GM19099 (cell line): ENCODE data around the gene FYCO1.

Experiments
- POLR2A ChIP-seq: IDR thresholded peaks from 3 replicates; pipeline ENCODE4 v1.6.1; 2011; ENCODE audit warnings: low read depth; ENCODE audit not compliant: insufficient read length; ENCODE audit errors: extremely low read depth

Gene FYCO1

DNA sequence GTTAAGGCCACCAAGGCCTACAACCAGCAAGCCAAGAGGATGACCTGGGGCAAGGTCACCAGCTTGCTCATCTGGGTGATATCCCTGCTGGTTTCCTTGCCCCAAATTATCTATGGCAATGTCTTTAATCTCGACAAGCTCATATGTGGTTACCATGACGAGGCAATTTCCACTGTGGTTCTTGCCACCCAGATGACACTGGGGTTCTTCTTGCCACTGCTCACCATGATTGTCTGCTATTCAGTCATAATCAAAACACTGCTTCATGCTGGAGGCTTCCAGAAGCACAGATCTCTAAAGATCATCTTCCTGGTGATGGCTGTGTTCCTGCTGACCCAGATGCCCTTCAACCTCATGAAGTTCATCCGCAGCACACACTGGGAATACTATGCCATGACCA is 48.7 kb downstream of the FYCO1 start:
- no peak for TF ChIP-seq POLR2A

DNA sequence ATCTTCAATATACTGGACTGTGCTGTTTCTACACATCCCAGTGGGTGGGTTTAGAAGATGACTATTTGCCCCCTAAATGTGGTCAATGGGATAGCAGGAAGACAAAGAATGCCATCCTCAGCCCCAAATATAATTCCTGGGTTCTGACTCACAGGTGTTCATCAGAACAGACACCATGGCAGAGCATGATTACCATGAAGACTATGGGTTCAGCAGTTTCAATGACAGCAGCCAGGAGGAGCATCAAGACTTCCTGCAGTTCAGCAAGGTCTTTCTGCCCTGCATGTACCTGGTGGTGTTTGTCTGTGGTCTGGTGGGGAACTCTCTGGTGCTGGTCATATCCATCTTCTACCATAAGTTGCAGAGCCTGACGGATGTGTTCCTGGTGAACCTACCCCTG is 49.3 kb downstream of the FYCO1 start:
- TF ChIP-seq POLR2A = no peak

DNA sequence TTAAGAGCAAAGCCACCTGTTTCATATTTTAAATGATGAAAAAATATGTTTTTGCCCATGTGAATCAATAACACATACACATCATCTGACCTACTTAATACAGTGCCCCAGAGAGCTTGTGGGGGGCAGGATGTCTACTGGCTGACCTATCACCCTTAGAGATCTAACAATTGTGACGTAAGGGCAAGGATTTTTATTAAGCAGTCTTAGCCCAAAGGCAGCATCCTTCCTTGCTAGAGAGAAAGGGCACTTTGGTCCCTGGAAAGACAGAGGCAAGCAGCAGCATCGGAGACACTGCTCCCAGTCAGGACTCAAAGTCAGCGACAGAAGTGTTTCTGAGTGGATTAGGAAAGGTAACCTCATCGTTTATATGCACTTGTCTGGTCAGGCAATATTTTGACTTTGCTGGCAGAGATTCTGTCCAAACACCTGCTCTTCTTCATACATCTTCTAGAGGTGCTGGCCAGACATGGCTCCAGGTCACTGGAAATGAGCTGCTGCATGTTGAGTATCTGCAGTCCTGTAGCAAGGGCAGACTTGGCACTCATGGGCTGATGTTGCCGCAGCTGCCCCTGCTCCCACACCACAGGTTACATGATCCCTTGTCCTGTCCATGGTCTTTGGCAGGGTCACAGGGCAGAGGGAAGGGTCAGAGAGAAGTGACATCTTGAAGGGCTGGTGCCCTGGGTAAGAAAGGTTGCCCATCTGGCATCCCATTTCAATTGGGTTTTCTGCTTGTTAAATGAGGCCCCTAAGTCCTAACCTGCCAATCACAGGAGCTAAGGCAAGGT is 50.6 kb downstream of the FYCO1 start:
- TF ChIP-seq POLR2A = no peak

DNA sequence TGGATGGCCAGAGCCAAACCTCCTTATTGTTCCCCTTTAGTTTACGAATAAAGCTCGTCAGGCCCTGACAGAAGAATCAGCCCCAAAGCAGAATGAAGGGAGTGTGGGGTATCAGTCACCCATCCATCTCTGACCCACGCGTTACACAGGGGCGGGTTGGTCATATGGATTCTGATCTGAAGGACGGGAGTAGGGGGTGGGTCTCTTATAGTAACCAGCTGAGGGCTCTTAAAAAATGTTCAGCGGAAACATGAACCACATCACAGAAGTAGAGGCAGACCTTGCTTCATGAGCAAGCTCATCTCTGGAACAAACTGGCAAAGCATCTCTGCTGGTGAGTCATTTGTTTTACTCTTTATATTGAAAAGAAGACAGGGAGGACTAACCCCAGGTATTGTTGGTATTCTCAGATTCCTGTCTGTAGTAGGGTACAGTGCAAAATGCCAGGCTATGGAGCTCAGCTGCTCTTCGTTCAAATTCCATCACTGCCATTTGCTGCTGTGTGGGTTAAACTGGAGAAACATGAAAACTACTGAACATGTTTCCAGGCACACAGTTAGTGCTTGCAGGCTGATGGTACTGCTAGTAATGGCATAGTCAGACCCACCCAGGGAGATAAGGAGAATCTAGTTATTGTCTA is 52.3 kb downstream of the FYCO1 start, which contains the start of gene CXCR6:
Gene CXCR6, plus strand, starts transcription at position 258 of the 640 bp plus-strand sequence. CDS start 3,018 bp downstream, outside the sequence.
- no peak for TF ChIP-seq POLR2A

DNA sequence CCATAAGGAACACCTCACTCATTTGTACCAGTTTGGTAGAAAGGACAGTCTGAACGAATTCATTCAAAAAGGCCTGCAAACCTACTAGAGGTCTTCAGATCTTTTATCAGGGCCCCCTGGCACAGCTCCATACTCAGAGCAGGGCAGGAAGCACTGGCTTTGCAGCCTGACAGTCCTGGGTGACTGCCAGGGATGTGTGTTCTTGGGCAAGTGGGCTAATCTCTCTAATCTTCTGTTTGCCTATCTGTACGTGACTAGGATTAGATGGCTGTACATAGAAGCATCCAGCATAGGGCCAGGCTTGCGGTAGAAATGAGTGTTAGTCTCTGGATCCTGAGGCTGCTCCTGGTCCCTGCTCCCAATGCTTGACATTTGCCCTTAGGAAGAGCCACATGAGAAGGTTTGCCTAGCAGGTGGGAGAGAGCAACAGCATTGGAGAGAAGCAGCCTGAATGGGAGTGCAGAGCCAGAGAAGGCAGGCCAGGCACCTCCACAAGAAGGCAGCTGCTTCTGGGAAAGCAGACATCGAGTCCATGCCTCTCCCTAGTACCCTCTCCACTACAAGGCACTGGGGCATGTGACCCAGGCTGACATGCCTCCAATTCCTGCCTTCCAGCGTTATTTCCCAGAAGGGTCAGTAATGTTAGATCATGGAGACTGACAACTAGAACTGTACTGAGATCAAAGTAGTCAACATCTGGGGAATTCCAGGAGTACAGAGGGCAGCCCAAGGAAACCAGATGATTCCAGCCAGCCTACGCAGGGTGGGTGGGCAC is 53.4 kb downstream of the FYCO1 start:
- TF ChIP-seq POLR2A = no peak

DNA sequence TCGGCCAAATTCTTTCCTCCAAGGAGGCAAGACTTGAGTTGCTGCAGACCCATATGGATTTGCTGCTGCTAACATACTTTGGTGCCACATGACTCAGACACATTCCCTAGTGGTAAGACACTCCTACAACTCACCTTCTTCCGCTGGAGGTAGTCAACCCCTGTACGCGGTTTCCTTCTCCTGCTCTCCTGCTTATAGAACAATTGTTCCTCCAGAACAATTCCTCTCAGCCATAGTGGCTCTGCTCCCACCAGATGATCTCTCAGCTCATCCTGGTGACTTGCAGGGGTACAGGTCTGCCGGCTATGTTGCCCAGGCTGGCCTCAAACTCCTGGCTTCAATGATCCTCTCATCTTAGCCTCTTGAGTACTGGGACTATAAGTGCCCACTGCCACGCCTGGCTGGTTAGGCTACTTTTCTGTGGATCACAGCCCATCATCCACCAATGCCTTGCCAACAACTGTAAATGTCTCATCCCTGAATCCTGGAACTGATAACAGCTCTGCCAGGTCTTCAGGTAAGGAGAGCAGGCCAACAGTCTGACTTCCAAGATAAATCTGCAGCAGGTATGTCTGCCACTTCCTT is 54.8 kb downstream of the FYCO1 start:
- no peak for TF ChIP-seq POLR2A

DNA sequence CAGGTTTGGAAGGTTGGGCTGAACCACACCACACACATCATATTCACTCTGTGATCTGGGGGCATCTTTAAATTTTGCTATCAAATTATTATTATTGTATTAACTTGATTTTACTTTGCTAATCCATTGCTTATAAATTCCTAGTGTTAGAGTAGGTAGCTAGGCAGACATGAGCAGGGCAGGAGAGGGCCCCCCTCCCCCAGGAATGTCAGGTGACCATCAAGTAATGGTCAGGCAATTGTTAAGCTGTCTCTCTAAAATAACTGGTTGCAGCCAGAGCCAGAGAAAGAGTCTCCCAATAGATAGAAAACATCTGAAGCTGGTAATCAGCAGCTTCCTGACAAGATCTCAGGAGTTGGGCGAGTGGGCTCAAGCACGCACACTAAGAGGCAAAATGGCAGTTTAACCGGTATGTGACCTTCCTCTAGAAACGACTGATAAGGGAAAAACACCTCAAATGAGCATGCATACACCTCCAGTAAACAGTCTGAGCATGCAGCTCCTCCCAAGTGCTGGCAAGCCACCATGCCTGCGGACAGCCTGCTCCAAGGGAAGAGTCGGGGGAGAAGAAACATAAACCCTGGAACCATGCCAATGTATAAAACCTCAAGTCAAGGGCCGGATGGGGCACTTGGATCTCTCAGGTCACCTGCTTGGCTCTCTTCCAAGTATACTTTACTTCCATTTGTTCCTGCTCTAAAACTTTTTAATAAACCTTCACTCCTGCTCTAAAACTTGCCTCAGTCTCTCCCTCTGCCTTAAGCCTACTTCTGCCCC is 55.4 kb downstream of the FYCO1 start:
- no peak for TF ChIP-seq POLR2A

DNA sequence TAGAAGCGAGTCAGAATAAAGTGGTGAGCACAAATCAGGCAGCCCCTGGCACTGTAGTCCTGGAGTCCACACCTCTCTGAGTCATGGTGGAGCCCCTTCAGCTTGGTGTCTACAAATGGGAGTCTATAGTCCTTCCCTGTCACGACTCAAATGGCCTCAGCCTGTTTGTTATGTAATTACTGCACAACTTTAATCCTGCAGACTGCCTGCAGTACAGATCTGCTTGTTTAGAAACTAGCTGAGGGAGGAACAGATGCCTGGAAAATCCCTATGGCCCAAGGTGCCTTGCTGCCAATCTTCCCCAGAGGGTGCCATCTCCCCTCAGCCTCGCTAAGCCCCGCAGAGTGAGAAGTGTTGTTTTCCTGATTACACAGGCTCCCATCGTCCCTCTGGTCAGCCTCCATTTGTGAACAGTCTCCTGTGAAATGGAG is 56.3 kb downstream of the FYCO1 start:
- TF ChIP-seq POLR2A = no peak

DNA sequence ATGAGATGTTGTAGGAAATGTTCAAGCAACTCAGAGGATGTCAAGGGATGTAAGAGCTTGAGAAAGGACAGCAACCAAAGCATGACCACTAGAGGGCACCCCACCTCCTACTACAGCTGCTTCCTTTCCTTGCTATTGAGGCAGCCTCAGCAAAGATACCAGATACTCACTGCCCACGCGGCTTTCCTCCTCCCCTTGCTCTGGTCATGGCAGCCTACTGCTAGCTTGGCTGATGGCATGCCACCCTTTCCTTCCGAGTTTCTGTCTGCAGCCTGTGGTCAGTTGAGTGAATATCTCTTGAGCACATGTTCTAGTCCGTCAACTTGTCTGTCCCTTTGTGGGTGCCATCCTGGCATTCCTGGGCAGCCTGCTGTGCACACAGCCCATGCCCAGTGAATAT is 56.8 kb downstream of the FYCO1 start:
- no peak for TF ChIP-seq POLR2A

DNA sequence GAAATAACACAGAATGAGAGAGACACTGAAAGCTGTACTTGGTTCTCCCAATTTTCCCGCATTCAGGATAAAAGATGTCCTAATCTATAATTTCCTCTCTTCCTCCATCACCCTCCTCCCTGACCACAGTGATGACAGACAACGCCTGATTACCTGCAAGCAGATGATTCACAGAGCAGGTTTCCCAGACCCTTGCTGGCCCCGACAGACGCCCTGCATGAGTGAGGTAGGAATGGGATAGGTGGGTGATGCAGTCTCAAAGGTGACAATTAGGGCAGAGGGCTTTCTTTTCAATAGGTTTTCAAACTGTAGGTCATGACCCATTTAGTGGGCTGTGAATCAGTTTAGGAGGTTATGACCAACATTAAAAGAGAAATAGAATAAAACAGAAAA is 57.6 kb downstream of the FYCO1 start:
- no peak for TF ChIP-seq POLR2A

DNA sequence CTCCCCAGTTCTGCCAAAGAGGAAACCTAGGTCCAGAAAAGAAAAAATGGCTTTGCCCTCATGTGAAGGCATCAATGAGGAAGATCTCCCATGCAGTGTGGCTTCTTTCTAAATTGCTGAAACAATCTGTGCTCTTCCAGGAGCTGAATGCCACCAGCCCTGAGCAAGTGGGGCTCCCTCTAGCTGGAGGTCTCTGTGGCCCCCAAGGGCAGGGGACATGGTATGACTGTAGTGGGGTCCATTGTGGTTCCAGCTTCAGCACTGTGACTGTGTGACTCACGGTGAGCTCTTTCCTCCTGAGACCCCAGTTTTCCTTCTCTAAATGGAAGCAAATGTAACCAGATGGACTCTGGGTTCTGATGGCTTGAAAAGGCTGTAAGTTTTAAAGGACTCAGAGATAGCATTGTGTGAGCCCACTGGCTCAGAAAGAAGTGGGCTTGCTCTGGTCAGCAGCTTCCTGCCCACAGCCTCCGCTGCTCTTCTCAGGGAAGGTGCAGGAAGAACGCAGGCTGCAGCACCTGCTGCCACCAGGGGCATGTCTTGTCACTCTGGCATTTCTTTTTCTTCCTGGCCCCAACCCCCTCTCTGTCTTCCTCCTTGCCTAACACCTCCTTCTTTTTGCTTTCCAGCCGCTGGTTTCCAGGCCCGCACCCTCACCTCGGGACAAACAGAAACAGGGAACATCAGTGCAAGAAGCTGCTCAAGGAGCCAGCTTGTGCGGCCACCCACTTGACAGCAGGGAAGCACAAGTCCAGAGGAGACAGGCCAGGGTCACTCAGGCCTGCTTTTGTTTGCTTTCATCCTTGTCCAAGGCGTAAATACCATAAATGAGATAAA is 58.2 kb downstream of the FYCO1 start:
- no peak for TF ChIP-seq POLR2A

DNA sequence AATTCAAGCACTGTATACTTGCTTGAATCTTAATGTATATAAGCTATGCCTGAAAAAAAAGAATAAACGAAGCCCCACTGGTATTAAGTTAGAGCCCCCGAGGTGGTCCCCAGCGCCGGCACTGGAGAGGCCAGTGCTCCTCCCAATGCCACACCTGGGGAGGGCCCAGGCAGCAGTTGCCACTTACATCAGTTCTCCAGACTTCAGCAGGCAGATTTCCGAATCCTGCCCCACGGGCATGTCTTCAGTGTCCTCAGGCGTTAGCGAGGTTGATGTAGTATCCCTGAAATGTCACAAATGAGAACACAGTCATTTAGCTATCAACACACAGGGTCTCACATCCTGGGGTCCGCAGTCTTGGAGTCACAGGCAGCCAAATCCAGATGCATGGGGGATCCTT is 59.4 kb downstream of the FYCO1 start:
- no peak for TF ChIP-seq POLR2A

DNA sequence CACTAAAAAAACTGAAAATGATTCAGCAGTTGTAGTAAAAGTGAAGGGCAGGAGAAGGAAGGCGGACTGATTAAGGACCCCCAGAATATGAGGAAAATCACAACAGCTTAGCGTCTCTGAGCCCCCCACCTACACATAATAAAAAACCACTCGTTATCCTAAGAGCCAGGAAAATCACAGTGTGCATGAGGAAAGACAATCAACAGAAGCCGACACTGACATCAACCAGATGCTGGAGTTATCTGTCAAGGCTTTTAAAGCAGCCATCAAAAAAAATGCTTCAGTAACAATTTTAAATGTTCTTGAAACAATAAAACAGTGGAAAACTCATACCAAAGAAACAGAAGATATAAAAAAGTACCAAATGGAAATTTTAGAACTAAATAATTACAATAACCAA is 62.0 kb downstream of the FYCO1 start:
- TF ChIP-seq POLR2A = no peak

DNA sequence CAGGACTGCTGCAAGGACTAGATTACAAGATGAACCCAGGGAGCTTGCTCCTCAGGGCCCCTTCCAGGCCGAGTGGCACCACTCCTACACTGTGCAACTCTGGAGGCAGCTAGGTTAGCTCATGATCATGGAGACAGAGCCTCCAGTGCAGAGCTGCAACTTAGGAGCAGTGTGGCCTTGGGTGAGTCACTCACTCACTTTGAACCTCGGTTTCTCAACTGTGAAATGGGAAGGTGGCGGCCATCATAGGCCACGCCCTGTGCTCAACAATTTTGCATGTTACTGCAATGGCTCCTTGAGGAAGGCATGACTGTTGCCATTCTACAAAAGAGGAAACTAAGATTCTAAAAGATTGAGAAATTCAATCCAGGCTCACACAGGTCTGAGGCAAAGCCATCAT is 63.5 kb downstream of the FYCO1 start:
- no peak for TF ChIP-seq POLR2A
